Activated CD4-positive, alpha-beta T cell treated with anti-CD3 and anti-CD28 coated beads, Interleukin-2, amount 50 U/mL, for 16 hours (primary cell): ENCODE results near the gene OR2T27.
"Not testable (repeated sequence)": the region's sequence is repeated elsewhere in the genome, so short reads cannot be mapped to it uniquely, and the experiment has no call there.

Source experiments
- DNase-seq: peaks from one replicate; pipeline ENCODE4 v3.0.0-alpha.2; 2020

OR2T27 gene

GRCh38 chr1:248655354-248655753 lies at the start of gene OR2T27:
OR2T27 (minus strand) TSS chr1:248655528; CDS start chr1:248650884, 4,644 bp downstream.
- not testable (repeated sequence) for DNase-seq

- DNase-seq: no peak
Measured at GRCh38 chr1:248704606-248705005, 49.3 kb upstream of the OR2T27 start.

GRCh38 chr1:248703674-248704073 lies 48.3 kb upstream of the OR2T27 start:
- no peak for DNase-seq

DNA sequence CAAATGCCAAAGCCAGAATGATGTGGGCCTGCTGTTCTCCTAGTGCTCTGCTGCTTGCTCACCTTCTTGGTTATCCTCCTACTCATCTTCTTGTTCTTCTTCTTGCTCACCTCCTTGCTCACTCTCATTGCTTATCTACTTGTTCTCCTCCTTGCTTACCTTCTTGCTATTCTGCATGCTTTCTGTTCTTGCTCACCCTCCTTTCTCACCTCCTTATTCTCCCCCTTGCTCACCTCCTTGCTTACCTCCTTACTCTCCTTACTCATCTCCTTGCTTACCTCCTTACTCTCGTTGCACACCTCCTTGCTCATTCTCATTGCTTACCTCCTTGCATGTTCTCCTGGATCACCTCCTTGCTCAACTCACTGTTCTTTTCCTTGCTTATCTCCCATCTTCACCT lies 47.4 kb upstream of the OR2T27 start, which contains the start of gene OR14I1:
Gene OR14I1 (minus strand): TSS at position 53 of the 400 bp plus-strand sequence.
- DNase-seq: no peak

- DNase-seq: no peak
Measured at GRCh38 chr1:248699099-248699498, 43.8 kb upstream of the OR2T27 start.

- DNase-seq: no peak
Measured at GRCh38 chr1:248697907-248698306, 42.6 kb upstream of the OR2T27 start.

DNA sequence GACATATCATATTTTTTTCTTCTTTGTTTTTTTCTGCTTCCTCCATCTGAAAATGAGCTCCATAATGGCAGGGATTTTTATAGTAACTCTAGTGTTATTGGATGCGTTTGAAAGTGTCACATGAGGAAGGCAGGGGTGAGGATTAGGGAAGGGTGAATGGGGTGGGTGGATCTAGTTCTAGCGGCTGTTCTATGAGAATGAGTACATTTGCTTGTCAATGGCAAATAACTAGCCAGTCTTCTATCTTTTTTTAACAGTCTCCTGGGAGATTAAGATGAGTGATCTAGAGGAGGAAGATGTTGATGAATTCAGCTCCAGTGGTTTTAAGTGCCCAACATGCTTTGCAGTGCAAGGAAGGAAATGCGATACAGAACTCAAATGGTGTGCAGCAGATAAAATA lies 41.4 kb upstream of the OR2T27 start:
- DNase-seq: no peak

DNA sequence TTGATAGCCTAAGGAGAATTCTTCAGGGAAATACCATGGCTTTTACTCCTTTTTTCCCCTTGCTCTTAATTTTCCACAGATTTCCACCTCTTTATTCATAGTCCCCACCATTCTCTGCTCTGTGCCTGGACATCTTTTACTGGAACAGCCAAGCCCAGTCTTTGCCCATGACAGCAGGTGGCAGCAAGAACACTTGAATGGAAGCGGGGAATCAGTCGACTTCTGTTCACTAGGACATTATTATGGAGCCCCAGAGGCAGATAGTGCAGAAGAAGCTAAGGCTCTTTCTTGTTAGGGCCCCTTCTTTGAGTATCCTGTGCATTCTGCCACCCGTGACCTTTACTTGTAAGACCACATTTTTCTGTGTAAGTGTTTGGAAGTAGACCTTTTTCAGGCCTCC lies 40.9 kb upstream of the OR2T27 start:
- DNase-seq: no peak

DNA sequence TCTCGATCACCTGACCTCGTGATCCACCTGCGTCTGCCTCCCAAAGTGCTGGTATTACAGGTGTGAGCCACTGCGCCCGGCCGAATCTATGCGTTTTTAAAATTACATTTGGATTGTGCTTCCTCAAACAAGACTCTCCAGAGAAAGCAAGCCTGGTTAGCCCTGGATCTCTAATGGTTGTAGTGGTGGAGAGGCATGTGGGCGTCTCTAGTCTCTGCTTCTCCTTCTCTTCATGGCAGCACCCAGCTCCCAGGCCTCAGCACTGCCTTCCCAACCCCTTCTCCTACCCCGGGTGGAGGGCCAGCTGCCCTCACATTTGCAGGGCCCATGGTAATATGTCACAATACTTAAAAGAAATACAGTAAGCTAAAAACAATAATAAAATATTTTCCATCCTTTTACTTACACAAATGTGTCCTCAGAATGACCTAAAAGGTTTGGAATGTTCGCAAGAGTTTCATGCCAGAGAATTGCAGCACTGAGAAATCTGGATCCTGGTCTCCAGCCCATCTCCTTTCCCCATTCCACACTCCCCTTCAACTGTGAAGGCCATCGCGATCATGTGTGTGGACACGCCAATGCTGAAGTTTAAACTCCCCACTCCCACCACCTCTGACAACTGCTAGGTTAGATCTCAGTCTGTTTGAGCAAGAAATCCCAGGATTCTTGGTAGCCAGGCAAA lies 40.3 kb upstream of the OR2T27 start:
- no peak for DNase-seq

DNA sequence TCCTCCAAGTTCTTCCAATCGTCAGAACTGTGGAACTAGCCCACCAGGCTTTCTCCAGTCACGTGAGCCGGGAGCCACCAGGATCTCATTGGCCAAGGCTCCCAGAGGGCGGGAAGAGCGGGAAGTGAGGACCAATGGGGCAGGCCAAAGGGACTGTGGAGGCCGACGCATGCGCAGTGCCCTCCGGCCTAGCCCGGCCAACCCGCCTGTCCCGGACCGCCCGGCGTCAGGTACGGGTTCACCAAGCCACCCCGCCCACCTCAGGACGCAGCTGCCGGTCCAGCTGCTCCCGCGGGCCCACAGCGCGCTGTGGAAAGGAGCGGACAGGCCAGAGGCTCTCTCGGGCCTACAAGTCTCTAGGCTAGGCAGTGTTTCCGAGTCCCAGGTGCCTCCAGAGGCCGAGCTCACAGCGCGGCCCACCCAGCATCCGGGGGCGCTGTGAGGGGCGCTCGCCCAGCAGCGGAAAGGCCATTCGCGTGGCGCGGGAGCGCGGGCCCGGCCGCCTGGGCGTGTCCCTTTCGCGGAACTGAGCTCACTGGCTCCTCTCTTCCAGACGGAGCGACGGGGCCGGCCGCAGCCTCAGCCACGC lies 36.3 kb upstream of the OR2T27 start:
- no peak for DNase-seq

GRCh38 chr1:248688527-248689298 lies 33.4 kb upstream of the OR2T27 start:
- no peak for DNase-seq

DNA sequence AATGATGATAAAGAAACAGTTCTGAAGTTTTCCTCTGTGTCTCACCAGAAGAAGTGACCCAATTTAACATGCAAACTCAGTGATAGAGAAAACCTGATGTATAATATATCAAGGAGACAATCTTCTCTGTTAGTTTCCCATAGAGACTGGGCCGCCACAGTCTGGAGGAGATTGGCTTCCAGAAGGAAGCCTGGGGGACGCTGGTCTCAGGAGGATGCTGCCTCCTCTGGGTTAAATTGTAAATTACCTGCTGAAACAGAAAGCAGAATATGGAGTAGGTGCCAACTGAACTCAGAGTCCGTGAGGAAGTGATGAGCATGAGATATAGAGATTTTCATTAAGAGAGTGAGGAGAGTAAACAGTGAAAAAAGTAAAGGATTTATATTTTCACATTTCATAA lies 31.5 kb upstream of the OR2T27 start:
- peak; percentile 5 for DNase-seq

- no peak for DNase-seq
Measured at GRCh38 chr1:248681651-248682050, 26.3 kb upstream of the OR2T27 start.

DNA sequence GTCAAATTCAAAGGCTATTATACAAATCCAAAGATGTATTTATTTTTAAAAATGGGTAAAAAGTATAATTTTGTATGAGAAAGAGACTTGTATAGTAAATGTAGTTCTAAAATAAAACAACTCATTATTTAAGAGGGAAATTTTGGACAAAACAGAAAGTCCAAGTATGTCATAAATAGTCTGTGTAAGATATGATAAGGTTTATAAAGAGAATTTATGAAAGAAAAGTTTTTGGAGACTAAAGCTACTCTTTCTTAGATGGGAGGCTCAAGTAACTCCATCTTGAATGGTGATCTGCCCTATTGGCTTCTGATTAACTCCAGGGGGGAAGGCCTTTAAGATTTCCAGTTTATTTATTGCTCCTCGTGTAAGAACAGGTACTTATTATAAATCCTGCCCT lies 14.7 kb upstream of the OR2T27 start:
- DNase-seq: no peak

- not testable (repeated sequence) for DNase-seq
Measured at GRCh38 chr1:248663453-248664328, 8.4 kb upstream of the OR2T27 start.

DNA sequence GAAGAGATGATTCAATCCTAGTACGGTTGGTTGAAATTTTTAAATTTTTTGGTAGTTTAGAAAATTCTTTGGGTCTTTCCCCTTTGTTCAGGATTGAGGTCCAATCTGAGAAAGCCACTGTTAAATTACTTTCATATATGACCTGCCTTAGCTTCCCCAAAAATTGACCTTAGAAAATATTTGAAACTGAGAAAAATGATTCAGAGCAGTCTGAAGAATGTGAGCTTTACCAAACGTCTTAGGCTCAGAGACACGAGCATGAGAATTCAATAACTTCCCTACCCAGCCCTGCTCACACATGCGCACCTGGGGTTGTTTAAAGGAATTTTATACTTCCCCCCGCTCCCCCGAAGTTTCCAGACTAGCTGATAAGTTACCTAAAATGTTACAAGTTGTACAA lies 1.5 kb upstream of the OR2T27 start:
- not testable (repeated sequence) for DNase-seq

DNA sequence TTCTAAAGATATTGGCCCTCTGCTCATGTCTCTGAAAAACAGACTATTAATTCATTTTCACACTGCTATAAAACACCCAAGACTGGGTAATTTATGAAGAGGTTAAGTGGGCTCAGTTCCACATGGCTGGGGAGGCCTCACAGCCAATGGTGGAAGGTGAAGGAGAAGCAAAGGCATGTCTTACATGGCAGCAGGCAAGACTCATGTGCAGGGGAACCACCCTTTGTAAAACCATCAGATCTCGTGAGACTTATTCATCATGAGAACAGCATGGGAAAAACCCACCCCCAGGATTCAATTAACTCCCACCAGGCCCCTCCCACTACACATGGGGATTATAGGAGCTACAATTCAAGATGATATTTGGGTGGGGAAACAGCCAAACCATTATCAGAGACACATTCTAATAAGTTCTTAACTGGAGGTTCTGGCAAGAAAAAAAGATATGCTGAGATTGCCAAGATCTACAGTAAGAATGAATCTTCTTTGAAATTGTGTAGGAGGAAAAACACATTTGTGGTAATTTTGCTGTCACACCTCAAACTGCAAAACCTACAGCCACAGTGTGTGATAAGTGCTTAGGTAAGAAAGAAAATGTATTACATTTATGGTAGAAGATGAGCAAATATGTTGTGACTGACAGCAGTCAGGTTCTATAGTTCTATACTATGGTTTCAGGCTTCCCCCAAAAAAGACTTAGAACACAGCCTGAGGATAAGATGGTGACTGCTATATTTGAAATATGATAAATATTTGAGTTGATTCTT lies 6.4 kb downstream of the OR2T27 start:
- not testable (repeated sequence) for DNase-seq

GRCh38 chr1:248645178-248645577 lies 10.2 kb downstream of the OR2T27 start, which contains the start of gene OR2T35:
OR2T35 (minus strand) TSS chr1:248645278; CDS start chr1:248639258, 6,020 bp downstream.
- not testable (repeated sequence) for DNase-seq

- not testable (repeated sequence) for DNase-seq
Measured at GRCh38 chr1:248642971-248643651, 12.2 kb downstream of the OR2T27 start.

DNA sequence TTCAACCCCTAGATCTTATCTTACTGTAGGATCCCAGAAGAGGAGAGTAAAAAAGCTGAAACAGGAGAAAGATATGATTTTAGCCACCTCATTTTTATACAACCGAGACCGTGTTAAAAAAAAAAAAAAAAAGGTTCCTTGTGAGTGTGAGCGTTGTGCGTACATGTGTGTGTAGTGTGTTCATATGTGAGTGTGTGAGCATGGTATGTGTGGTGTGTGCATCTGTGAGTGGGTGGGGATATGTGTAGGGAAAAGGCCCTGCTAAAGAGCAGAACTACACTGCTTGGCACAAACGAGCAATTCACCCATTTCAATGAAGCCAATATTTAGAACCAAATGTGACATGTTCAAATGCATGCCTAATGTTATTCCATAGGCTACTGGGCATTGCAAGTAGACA lies 13.7 kb downstream of the OR2T27 start:
- DNase-seq: not testable (repeated sequence)

- not testable (repeated sequence) for DNase-seq
Measured at GRCh38 chr1:248640906-248641305, 14.4 kb downstream of the OR2T27 start.
